T-helper 17 cell (primary cell): ENCODE results near the gene ATOH8. TPM values are rescaled to one million over a fixed set of nuclear protein-coding genes. Genes with fewer than 3 reads are reported as not detected.

Source experiments
- ATAC-seq: fragments of 150-1000 bp; cut with Tn5 transposase; 2 replicates; pipeline ENCODE4 v1.10.0; 2021; ENCODE audit warnings: mild to moderate bottlenecking, moderate library complexity
- DNase-seq, 3 donors: peaks; one replicate each; pipeline versions ENCODE4 v3.0.0 to v3.0.0-alpha.2; 2020 to 2021
- H3K9me3 ChIP-seq: one replicate; pipeline ENCODE4 v1.7.0; 2013; ENCODE audit warnings: low read length, mild to moderate bottlenecking; ENCODE audit not compliant: control insufficient read depth, poor library complexity, severe bottlenecking
- H3K27ac Mint-ChIP-seq: one replicate; pipeline ENCODE4 v1.8.0; 2022; ENCODE audit warnings: mild to moderate bottlenecking, moderate library complexity, mixed read lengths
- H3K27me3 Mint-ChIP-seq: one replicate; pipeline ENCODE4 v1.8.0; 2022; ENCODE audit warnings: mixed read lengths
- H3K36me3 Mint-ChIP-seq: one replicate; pipeline ENCODE4 v1.8.0; 2022; ENCODE audit warnings: low read depth, mixed read lengths
- H3K4me1 Mint-ChIP-seq: one replicate; pipeline ENCODE4 v1.8.0; 2022; ENCODE audit warnings: mild to moderate bottlenecking, mixed read lengths
- H3K4me3 Mint-ChIP-seq: one replicate; pipeline ENCODE4 v1.8.0; 2022; ENCODE audit warnings: mild to moderate bottlenecking, moderate library complexity, mixed read lengths
- total RNA-seq, 4 donors: library from RNA in 2 of 4; stranded (reverse) in 2 of 4; gene quantifications; one replicate each; pipeline ENCODE4 v1.2.3 and lab custom pipeline; 2022 to 2026

ATOH8 gene
- not detected for total RNA-seq
- total RNA-seq (lab: John Stamatoyannopoulos, UW), result 0 reads per million in 2 donors

- Mint-ChIP-seq H3K27ac (no peak within 1 kb of the TSS), H3K27me3 (peaks cover 59% of the 10 kb centered on the region), H3K4me3 (peak within 1 kb of the TSS; percentile 83), H3K4me1 (peaks cover 18% of the 10 kb centered on the region), H3K36me3 (peaks cover 3% of the 10 kb centered on the region)
- H3K9me3 ChIP-seq, result no peaks in the 10 kb centered on the region
- DNase-seq (no peak), ATAC-seq (no peak)
Observed at GRCh38 chr2:85753525-85754312, at the start of gene ATOH8. Gene ATOH8 (plus strand): TSS chr2:85753991. CDS start chr2:85754190, 199 bp downstream.

GRCh38 chr2:85704038-85704437, 49.8 kb upstream of the ATOH8 start:
- no peaks in the 10 kb centered on the region for H3K9me3 ChIP-seq
- ATAC-seq, result no peak
- H3K27me3 Mint-ChIP-seq, result peaks cover 19% of the 10 kb centered on the region
- no peak for DNase-seq
- H3K27ac Mint-ChIP-seq, result peak overlapping the region; percentile 86
- H3K36me3 Mint-ChIP-seq, result no peaks in the 10 kb centered on the region
- peaks cover 35% of the 10 kb centered on the region for H3K4me1 Mint-ChIP-seq
- H3K4me3 Mint-ChIP-seq, result no peak overlapping the region

GRCh38 chr2:85704800-85705679, 48.8 kb upstream of the ATOH8 start:
- peak; percentile 44 for ATAC-seq
- Mint-ChIP-seq H3K27ac (peak overlapping the region; percentile 86), H3K4me1 (peaks cover 35% of the 10 kb centered on the region), H3K27me3 (peaks cover 19% of the 10 kb centered on the region), H3K36me3 (no peaks in the 10 kb centered on the region), H3K4me3 (peak overlapping the region; percentile 15)
- no peaks in the 10 kb centered on the region for H3K9me3 ChIP-seq
- DNase-seq, result no peak

DNA sequence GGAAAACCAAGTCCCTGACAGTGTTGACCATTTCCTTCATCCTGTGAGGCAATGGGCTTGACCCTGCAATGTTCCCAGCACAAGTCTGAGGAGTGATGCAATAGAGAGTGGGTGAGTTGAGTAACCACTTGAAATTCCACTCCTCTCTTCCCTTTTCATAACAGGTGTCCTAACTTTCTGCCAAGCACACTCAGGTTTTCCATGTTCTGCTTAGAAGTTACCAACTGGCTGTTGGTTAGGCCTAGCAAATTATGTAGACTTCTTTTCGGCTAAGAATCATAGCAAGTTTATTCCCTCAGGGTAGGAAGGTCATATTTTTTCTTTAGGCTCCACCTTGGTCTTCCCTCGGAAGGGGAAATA, 48.1 kb upstream of the ATOH8 start:
- ATAC-seq (no peak), DNase-seq (no peak)
- peaks cover 24% of the 10 kb centered on the region for H3K27me3 Mint-ChIP-seq
- H3K4me1 Mint-ChIP-seq, result peaks cover 35% of the 10 kb centered on the region
- no peaks in the 10 kb centered on the region for H3K36me3 Mint-ChIP-seq
- no peaks in the 10 kb centered on the region for H3K9me3 ChIP-seq
- peak overlapping the region; percentile 86 for H3K27ac Mint-ChIP-seq
- no peak overlapping the region for H3K4me3 Mint-ChIP-seq

DNA sequence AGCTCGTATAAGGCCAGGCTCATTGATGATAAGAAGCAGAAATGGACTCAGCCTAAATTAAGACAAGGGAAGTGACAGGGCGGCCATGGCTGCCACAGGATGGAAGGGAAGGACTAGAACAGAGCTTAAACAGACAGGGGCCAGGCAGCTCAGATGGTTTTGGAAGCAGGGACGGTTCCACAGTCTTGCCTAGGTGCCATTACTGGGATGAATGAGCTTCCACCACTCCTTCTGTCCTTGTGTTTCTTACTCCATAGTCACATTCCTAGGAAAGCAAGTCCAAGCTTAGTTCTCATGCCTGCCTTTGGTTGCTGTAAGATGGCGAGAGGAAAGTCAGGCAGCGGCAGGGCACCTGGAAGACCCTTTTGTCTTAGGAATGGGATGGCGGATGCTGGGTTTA, 47.7 kb upstream of the ATOH8 start:
- ATAC-seq (no peak), DNase-seq (no peak)
- peaks cover 35% of the 10 kb centered on the region for H3K4me1 Mint-ChIP-seq
- no peak overlapping the region for H3K4me3 Mint-ChIP-seq
- peaks cover 25% of the 10 kb centered on the region for H3K27me3 Mint-ChIP-seq
- peak overlapping the region; percentile 86 for H3K27ac Mint-ChIP-seq
- no peaks in the 10 kb centered on the region for H3K36me3 Mint-ChIP-seq
- no peaks in the 10 kb centered on the region for H3K9me3 ChIP-seq

DNA sequence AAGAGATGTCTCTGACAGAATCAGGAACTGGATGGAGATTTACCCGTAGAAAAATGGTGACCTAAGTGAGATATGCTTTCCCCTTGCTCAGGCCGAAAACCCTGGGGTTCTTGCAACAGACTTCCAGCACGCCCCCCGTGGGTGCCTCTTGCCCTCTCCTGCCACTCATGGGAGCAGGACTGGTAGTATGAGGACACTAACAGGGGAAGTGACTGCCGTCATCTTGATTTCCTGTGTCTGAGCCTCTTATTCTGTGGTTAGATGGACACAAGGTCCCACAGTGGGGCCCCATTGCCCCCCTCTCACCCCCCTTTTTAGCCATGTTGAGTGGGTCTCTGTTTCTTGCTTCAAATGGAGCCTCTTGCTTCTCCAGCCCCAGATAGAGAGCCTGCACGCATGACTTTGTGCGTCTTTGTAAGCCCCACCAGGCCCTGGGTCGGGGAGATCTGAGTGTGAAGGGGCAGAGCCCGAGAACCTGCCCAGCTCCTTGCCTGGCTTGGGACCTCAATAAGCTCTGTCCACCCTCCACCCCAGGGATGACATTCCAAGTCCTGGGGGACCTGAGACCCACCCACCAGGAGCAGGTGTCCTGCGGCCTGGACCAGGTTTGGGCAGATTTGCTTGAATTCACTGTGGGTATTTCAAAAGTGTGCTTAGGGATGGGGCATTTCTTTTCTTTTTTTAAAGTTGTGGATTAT, 47.0 kb upstream of the ATOH8 start:
- no peak for ATAC-seq
- peaks cover 30% of the 10 kb centered on the region for H3K27me3 Mint-ChIP-seq
- no peak for DNase-seq
- no peaks in the 10 kb centered on the region for H3K36me3 Mint-ChIP-seq
- H3K9me3 ChIP-seq, result no peaks in the 10 kb centered on the region
- H3K4me3 Mint-ChIP-seq, result no peak overlapping the region
- H3K27ac Mint-ChIP-seq, result peak overlapping the region; percentile 81
- peaks cover 35% of the 10 kb centered on the region for H3K4me1 Mint-ChIP-seq

- Mint-ChIP-seq H3K4me3 (no peak overlapping the region), H3K27ac (peak overlapping the region; percentile 81)
- peak in 1 of 3 donors; percentile 48 for DNase-seq
Observed at GRCh38 chr2:85707304-85707703, 46.5 kb upstream of the ATOH8 start.

GRCh38 chr2:85708641-85709040, 45.1 kb upstream of the ATOH8 start:
- no peaks in the 10 kb centered on the region for H3K36me3 Mint-ChIP-seq
- H3K27me3 Mint-ChIP-seq, result peaks cover 30% of the 10 kb centered on the region
- no peak overlapping the region for H3K27ac Mint-ChIP-seq
- DNase-seq (no peak), ATAC-seq (no peak)
- H3K4me1 Mint-ChIP-seq, result peaks cover 21% of the 10 kb centered on the region
- no peak overlapping the region for H3K4me3 Mint-ChIP-seq
- H3K9me3 ChIP-seq, result no peaks in the 10 kb centered on the region

More at GRCh38 chr2:85707304-85707703, 46.5 kb upstream of the ATOH8 start:
- H3K9me3 ChIP-seq, result no peaks in the 10 kb centered on the region
- peaks cover 30% of the 10 kb centered on the region for H3K27me3 Mint-ChIP-seq
- H3K4me1 Mint-ChIP-seq, result peaks cover 34% of the 10 kb centered on the region
- H3K36me3 Mint-ChIP-seq, result no peaks in the 10 kb centered on the region
- peak; percentile 87 for ATAC-seq

DNA sequence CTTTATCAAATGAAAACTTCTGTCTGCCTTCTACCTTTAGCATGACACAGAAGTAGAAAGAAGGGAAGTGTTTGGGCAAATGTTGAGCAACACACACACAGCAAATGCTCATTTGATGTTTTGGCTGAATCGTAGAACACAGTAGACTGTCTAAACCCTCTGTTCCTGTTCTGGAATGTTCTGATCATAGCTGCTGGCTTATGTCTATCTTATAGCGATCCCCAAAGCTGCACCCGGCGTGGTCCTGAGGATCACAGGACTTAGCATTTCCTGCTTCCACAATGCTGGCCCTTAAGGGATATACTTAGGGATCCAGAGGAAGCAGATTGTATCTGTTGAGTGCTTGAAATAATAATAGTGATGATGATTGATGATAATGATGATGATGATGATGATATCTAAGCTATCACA, 44.4 kb upstream of the ATOH8 start:
- ATAC-seq, result no peak
- H3K9me3 ChIP-seq, result no peaks in the 10 kb centered on the region
- H3K36me3 Mint-ChIP-seq, result no peaks in the 10 kb centered on the region
- peaks cover 35% of the 10 kb centered on the region for H3K27me3 Mint-ChIP-seq
- H3K4me1 Mint-ChIP-seq, result peaks cover 17% of the 10 kb centered on the region
- H3K4me3 Mint-ChIP-seq, result no peak overlapping the region
- no peak overlapping the region for H3K27ac Mint-ChIP-seq
- no peak for DNase-seq

DNA sequence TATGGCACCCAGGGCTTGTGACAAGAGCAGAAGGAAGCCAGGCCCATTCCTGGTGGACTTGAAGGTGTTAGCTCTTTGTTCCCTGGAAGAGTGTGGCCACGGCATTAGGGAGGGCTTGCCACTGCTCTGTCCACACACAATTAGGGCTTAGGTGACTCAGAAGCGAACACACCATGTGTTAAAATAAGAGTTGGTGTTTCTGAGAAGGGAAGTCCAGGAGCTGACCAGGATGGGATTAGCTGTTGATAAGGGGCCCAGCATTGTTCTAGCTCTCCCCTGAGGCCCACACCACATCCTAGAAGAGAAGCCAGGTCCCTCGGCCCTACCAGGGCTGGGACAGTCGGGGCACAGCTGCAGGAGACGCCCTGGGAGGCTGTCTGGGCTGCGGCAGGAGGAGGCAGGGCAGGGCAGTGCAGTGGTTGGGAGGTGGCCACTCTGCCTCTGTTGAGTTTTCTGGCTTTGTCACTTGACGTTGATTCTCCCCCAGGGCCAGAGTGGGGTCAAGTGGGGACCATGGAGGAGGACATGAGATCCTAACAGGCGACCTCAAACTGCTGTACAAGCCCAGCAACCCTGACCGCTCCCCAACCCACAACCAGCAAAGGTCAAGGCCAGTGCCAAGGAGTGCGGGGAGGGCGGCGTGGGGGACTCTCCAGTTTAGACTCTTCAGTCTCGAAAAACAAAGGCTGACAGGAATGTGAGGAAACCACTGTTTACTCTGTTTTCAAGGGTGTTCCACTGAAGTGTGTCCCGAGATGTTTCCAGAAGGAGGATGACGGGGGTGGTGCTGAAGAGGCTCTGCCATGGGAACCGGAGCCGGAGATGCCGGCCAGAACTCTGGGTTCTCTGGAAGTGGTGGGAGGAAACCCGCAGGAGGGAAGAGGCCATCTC, 42.9 kb upstream of the ATOH8 start:
- H3K4me1 Mint-ChIP-seq, result peaks cover 10% of the 10 kb centered on the region
- ATAC-seq (no peak), DNase-seq (no peak)
- H3K9me3 ChIP-seq, result no peaks in the 10 kb centered on the region
- no peaks in the 10 kb centered on the region for H3K36me3 Mint-ChIP-seq
- no peak overlapping the region for H3K27ac Mint-ChIP-seq
- H3K4me3 Mint-ChIP-seq, result no peak overlapping the region
- peaks cover 24% of the 10 kb centered on the region for H3K27me3 Mint-ChIP-seq

DNA sequence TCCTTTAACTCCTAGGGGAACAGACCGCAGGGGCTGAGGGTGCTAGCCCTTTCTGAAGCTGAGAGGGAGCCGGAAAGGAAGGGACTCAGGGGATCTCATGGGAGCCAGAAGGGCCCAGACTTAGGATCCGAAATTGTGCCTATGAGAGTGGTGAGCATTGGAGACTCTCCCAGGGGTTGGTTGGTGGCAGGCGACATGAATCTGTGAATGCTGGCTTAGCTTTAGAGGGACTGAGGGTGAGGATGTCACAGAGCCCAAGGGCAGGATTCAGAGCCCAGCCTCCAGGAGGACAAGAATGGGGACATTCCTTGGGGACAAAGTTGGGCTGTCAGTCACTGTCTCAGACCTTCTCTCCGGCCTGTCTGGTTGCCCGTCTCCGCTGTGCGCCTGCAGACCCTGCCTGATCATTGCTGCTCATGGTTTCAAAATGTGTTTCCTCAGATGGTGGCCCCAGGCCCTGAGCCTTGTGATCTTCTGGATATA, 42.2 kb upstream of the ATOH8 start:
- H3K27ac Mint-ChIP-seq, result no peak overlapping the region
- H3K4me1 Mint-ChIP-seq, result peaks cover 9% of the 10 kb centered on the region
- DNase-seq (no peak), ATAC-seq (no peak)
- no peaks in the 10 kb centered on the region for H3K9me3 ChIP-seq
- H3K4me3 Mint-ChIP-seq, result no peak overlapping the region
- H3K27me3 Mint-ChIP-seq, result peaks cover 22% of the 10 kb centered on the region
- no peaks in the 10 kb centered on the region for H3K36me3 Mint-ChIP-seq

DNA sequence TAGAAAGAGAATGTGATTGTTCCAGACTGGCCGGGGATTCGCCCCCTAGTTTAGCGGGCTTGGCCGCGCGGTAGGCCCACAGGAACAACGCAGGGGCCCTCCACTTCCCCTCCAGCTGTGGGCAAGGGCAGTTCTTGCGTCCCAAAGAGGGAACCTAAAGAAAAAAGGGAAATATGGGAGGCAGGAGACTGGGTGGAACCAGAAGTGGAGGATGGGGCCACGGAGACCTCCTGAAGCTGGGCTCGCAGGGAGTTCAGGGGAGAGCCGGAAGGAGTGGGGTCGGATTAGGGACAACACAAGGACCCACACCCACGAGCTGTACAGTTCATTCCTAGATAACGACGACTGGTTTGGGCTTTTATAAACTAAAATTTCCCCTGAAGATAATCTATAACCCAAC, 41.5 kb upstream of the ATOH8 start:
- no peak for ATAC-seq
- Mint-ChIP-seq H3K36me3 (no peaks in the 10 kb centered on the region), H3K27ac (no peak overlapping the region), H3K27me3 (peaks cover 18% of the 10 kb centered on the region), H3K4me1 (peaks cover 4% of the 10 kb centered on the region), H3K4me3 (no peak overlapping the region)
- no peak for DNase-seq
- no peaks in the 10 kb centered on the region for H3K9me3 ChIP-seq
